Neural cell (in vitro differentiated cells): ENCODE data around the gene SNRPA1. TPM values are rescaled to one million over a fixed set of nuclear protein-coding genes. Genes with fewer than 3 reads are reported as not detected.

ENCODE experiments used
- H2AFZ ChIP-seq: fragments of 200-600, 300-800 bp; sonication (generic), shearing (Covaris generic); 2 replicates; pipeline ENCODE4 v1.6.0; 2014; ENCODE audit warnings: low read depth, mild to moderate bottlenecking, antibody characterized with exemption, low read length, moderate library complexity
- H3F3A ChIP-seq: fragments of 200-600 bp; shearing (Covaris generic); 2 replicates; pipeline ENCODE4 v1.6.1; 2016; ENCODE audit warnings: mild to moderate bottlenecking, moderate library complexity, mixed read lengths, antibody characterized with exemption, low read length; ENCODE audit not compliant: insufficient read depth, poor library complexity, severe bottlenecking
- H3K27ac ChIP-seq: fragments of 200-600, 300-800 bp; sonication (generic), shearing (Covaris generic); 2 replicates; pipeline ENCODE4 v1.5.1; 2014; ENCODE audit warnings: mild to moderate bottlenecking, low read length, moderate library complexity
- H3K27me3 ChIP-seq: fragments of 300-800, 200-600 bp; sonication (generic), shearing (Covaris generic); 2 replicates; pipeline ENCODE4 v1.6.0; 2014; ENCODE audit warnings: mild to moderate bottlenecking, low read depth, low read length, moderate library complexity; ENCODE audit not compliant: insufficient read depth
- H3K36me3 ChIP-seq: fragments of 300-800, 200-600 bp; sonication (generic), shearing (Covaris generic); 2 replicates; pipeline ENCODE4 v1.5.1; 2014; ENCODE audit warnings: mild to moderate bottlenecking, antibody characterized with exemption, low read length, moderate library complexity; ENCODE audit not compliant: insufficient read depth
- H3K4me2 ChIP-seq: fragments of 300-800, 200-600 bp; sonication (generic), shearing (Covaris generic); 2 replicates; pipeline ENCODE4 v1.6.0; 2014; ENCODE audit warnings: mild to moderate bottlenecking, low read length
- H3K4me3 ChIP-seq: fragments of 300-800, 200-600 bp; sonication (generic), shearing (Covaris generic); 2 replicates; pipeline ENCODE4 v1.5.1; 2014; ENCODE audit warnings: mild to moderate bottlenecking, low read length, moderate library complexity
- H3K79me2 ChIP-seq: fragments of 200-600 bp; shearing (Covaris generic); replicated peaks from 2 replicates; pipeline ENCODE4 v1.6.0; 2014; ENCODE audit warnings: mild to moderate bottlenecking, low read length, moderate library complexity; ENCODE audit not compliant: insufficient read depth
- H3K9ac ChIP-seq: fragments of 300-800, 200-600 bp; sonication (generic), shearing (Covaris generic); 2 replicates; pipeline ENCODE4 v1.6.1; 2016; ENCODE audit warnings: mild to moderate bottlenecking, low read length, mixed read lengths
- H3K9me2 ChIP-seq: fragments of 200-600 bp; shearing (Covaris generic); 2 replicates; pipeline ENCODE4 v1.6.1; 2016; ENCODE audit warnings: mild to moderate bottlenecking, low read length, mixed read lengths; ENCODE audit not compliant: insufficient read depth
- H3K9me3 ChIP-seq: fragments of 200-600, 300-800 bp; sonication (generic), shearing (Covaris generic); 2 replicates; pipeline ENCODE4 v1.6.1; 2016; ENCODE audit warnings: mild to moderate bottlenecking, mixed run types, low read length, moderate library complexity, mixed read lengths
- H4K20me1 ChIP-seq: fragments of 200-600 bp; shearing (Covaris generic); 2 replicates; pipeline ENCODE4 v1.6.1; 2016; ENCODE audit warnings: mild to moderate bottlenecking, mixed run types; ENCODE audit not compliant: insufficient read depth
- CTCF ChIP-seq: fragments of 450-650 bp; IDR thresholded peaks from 2 replicates; pipeline ENCODE4 v1.5.1; 2014; ENCODE audit warnings: antibody characterized with exemption, mild to moderate bottlenecking, moderate library complexity; ENCODE audit not compliant: poor library complexity, severe bottlenecking
- EP300 ChIP-seq: fragments of 450-650 bp; conservative IDR thresholded peaks from 2 replicates; pipeline ENCODE4 v1.6.1; 2014; ENCODE audit warnings: antibody characterized with exemption, mild to moderate bottlenecking, moderate library complexity; ENCODE audit not compliant: poor library complexity, severe bottlenecking
- EZH2 ChIP-seq: fragments of 200-600, 300-800 bp; shearing (Covaris generic), sonication (generic); IDR thresholded peaks from 2 replicates; pipeline ENCODE4 v1.6.1; 2014; ENCODE audit warnings: antibody characterized with exemption, low read length, borderline replicate concordance, mild to moderate bottlenecking; ENCODE audit not compliant: insufficient read depth, poor library complexity, severe bottlenecking
- MXI1 ChIP-seq: fragments of 450-650 bp; conservative IDR thresholded peaks from 2 replicates; pipeline ENCODE4 v1.6.1; 2014; ENCODE audit warnings: antibody characterized with exemption, mild to moderate bottlenecking; ENCODE audit not compliant: poor library complexity, severe bottlenecking
- POLR2AphosphoS5 ChIP-seq: IDR thresholded peaks from 2 replicates; pipeline ENCODE4 v1.6.1; 2012
- RAD21 ChIP-seq: fragments of 450-650 bp; conservative IDR thresholded peaks from 2 replicates; pipeline ENCODE4 v1.6.1; 2014; ENCODE audit warnings: antibody characterized with exemption, mild to moderate bottlenecking, moderate library complexity
- REST ChIP-seq: IDR thresholded peaks from 2 replicates; pipeline ENCODE4 v1.6.1; 2012; ENCODE audit warnings: borderline replicate concordance
- SMC3 ChIP-seq: fragments of 450-650 bp; conservative IDR thresholded peaks from 2 replicates; pipeline ENCODE4 v1.6.1; 2014; ENCODE audit warnings: antibody characterized with exemption, mild to moderate bottlenecking, moderate library complexity; ENCODE audit not compliant: poor library complexity
- TAF1 ChIP-seq: IDR thresholded peaks from 2 replicates; pipeline ENCODE4 v1.6.1; 2012; ENCODE audit warnings: low read depth
- polyA plus RNA-seq: library from polyadenylated mRNA; depleted of rRNA; stranded (reverse); fragments of >200 nt; gene quantifications from 2 replicates; pipeline ENCODE4 v1.2.3, GENCODE V29; 2014

Gene SNRPA1
- polyA plus RNA-seq, 1 donor from 2014 or later: 53.6 TPM

GRCh38 chr15:101286471-101287114 is 8.5 kb downstream of the SNRPA1 start:
- no peak overlapping the region for H3K27ac ChIP-seq
- H3K4me3 ChIP-seq: no peak overlapping the region
- H3K9me2 ChIP-seq: no peaks in the 10 kb centered on the region
- H3K27me3 ChIP-seq: no peaks in the 10 kb centered on the region
- peaks cover 8% of the 10 kb centered on the region for H3K36me3 ChIP-seq
- H4K20me1 ChIP-seq: no peaks in the 10 kb centered on the region
- no peak for TF ChIP-seq CTCF
- no peak for TF ChIP-seq TAF1
- no peak overlapping the region for H3K4me2 ChIP-seq
- H3K79me2 ChIP-seq: peaks cover 26% of the 10 kb centered on the region
- no peak overlapping the region for H2AFZ ChIP-seq
- no peaks in the 10 kb centered on the region for H3K9me3 ChIP-seq
- H3K9ac ChIP-seq: no peak overlapping the region
- no peaks in the 10 kb centered on the region for H3F3A ChIP-seq

GRCh38 chr15:101283931-101284330 is 11.1 kb downstream of the SNRPA1 start:
- H3K9me2 ChIP-seq: no peaks in the 10 kb centered on the region
- no peak overlapping the region for H3K4me3 ChIP-seq
- TF ChIP-seq EP300: no peak
- TF ChIP-seq RAD21: no peak
- no peak for TF ChIP-seq MXI1
- TF ChIP-seq EZH2: no peak
- TF ChIP-seq SMC3: no peak
- H3K36me3 ChIP-seq: peaks cover 8% of the 10 kb centered on the region
- H3K27ac ChIP-seq: no peak overlapping the region
- no peaks in the 10 kb centered on the region for H3K9me3 ChIP-seq
- no peak overlapping the region for H3K9ac ChIP-seq
- H3F3A ChIP-seq: no peaks in the 10 kb centered on the region
- H3K27me3 ChIP-seq: no peaks in the 10 kb centered on the region
- no peak overlapping the region for H2AFZ ChIP-seq
- H3K79me2 ChIP-seq: peaks cover 3% of the 10 kb centered on the region
- H3K4me2 ChIP-seq: no peak overlapping the region
- no peaks in the 10 kb centered on the region for H4K20me1 ChIP-seq

- Histone ChIP-seq H2AFZ (no peak overlapping the region), H4K20me1 (no peaks in the 10 kb centered on the region), H3K79me2 (peaks cover 17% of the 10 kb centered on the region), H3K4me2 (no peak overlapping the region), H3K4me3 (no peak overlapping the region), H3F3A (no peaks in the 10 kb centered on the region), H3K36me3 (no peaks in the 10 kb centered on the region), H3K9ac (no peak overlapping the region), H3K27ac (no peak overlapping the region), H3K9me3 (no peaks in the 10 kb centered on the region), H3K27me3 (no peaks in the 10 kb centered on the region), H3K9me2 (no peaks in the 10 kb centered on the region)
- TF ChIP-seq CTCF (no peak), SMC3 (no peak), REST (no peak), EZH2 (no peak), TAF1 (no peak), MXI1 (no peak), RAD21 (no peak), EP300 (no peak), POLR2AphosphoS5 (no peak)
These were observed 15.0 kb downstream of the SNRPA1 start for GRCh38 chr15:101280007-101280406.
